Astrocyte of the spinal cord (primary cell): ENCODE measurements around the gene TUBA3C.

Source experiments
- DNase-seq: peaks from one replicate; pipeline ENCODE4 v3.0.0; 2011; ENCODE audit warnings: low read depth, low spot score
- H3K4me3 ChIP-seq: 2 replicates; pipeline ENCODE4 v1.5.1; 2011; ENCODE audit warnings: low read depth, mild to moderate bottlenecking, low read length, moderate library complexity
- in situ Hi-C: cut with HindIII; loops from 2 replicates; pipeline ENCODE4 v1.10.0; 2017; ENCODE audit warnings: low sequenced_read_pairs
- TF ChIP-seq, protein P1 (sequence below): IDR thresholded peaks from 2 replicates; pipeline ENCODE4 v1.5.1; 2012; ENCODE audit warnings: low read depth, mild to moderate bottlenecking, low read length, inconsistent platforms

TUBA3C gene

DNA sequence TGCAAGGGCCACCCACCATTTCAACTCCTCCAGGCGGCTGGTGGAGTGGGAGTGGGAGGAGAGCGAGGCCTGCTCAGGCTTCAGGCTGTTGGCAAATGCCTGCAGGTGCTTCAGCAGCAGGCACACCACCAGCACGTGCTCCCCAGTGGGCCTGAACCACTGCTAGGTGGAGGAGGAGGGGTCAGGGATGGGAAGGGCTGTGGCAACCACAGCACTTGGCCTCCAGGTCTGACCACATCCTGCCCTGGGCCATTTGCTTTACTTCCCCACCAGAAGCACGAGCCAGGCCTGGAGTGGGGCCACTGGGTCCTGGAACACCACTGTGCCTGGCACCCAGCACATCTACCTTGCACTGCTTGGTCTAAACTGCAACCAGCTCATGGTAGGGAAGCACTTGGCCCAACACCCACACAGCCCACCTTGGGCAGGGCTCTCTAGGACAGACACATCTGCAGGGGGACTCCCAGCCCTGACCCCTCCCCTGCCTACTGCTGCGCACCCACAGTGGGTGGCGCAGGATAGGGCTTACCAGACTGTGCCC is 26.2 kb downstream of the TUBA3C start:
- in situ Hi-C loops: no loop called here
- no peak overlapping the region for H3K4me3 ChIP-seq
- DNase-seq: no peak
- TF ChIP-seq, protein P1, sequence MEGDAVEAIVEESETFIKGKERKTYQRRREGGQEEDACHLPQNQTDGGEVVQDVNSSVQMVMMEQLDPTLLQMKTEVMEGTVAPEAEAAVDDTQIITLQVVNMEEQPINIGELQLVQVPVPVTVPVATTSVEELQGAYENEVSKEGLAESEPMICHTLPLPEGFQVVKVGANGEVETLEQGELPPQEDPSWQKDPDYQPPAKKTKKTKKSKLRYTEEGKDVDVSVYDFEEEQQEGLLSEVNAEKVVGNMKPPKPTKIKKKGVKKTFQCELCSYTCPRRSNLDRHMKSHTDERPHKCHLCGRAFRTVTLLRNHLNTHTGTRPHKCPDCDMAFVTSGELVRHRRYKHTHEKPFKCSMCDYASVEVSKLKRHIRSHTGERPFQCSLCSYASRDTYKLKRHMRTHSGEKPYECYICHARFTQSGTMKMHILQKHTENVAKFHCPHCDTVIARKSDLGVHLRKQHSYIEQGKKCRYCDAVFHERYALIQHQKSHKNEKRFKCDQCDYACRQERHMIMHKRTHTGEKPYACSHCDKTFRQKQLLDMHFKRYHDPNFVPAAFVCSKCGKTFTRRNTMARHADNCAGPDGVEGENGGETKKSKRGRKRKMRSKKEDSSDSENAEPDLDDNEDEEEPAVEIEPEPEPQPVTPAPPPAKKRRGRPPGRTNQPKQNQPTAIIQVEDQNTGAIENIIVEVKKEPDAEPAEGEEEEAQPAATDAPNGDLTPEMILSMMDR: no peak

DNA sequence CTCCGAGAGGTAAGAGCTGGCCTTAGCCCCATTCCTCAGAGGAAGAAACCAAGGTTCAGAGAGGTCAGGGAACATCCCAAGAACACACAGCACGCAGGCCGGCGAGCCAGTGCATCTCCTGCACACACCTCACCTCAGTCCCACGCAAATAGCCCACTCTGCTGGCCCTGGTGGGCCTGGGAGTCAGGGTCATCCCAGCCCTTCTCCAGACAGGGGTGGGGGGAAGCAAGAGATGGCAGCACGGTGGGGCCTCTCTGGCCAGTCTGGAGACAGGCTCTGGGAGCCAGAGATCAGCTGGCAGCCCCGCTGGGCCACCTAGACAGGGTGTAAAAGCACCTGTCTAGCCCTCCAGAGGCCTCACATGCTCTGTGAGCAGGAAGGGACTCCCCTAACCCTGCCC is 26.8 kb downstream of the TUBA3C start:
- no peak for DNase-seq
- no peak overlapping the region for H3K4me3 ChIP-seq
- TF ChIP-seq, protein P1: no peak
- in situ Hi-C loops: no loop called here

DNA sequence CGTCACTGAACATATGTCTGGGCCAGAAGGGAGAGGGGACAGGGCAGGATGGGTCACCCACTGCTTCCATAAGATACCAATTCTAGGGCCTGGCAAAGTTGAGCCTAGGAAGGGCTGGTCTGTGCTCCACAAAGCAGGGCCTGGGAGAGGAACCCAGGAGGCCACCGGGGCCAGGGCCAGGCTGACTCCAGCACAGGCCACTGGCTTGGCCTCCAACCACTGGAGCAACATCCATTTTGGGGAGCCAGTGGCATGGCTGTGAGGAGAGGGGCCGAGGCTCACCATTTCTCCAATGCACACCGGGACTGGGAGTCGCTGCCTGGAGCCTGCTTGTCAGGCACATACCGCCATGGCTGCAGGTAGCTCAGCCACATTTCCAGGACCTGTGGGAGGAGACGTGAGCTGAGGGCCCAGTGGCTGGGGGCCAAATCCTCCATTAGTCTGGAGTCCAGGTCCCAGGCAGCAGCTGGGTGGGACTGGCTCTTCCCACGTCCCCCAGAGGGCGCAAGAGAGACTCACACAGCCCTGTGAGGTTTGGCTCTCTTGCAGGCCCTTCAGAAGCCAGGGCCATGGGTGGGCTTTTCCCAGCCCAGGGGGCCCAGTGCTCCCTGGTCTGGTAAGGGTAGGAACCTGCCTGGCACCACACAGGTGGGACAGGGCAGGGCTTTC is 27.7 kb downstream of the TUBA3C start:
- no peak for DNase-seq
- TF ChIP-seq, protein P1: no peak
- H3K4me3 ChIP-seq: no peak overlapping the region
- in situ Hi-C loops: no loop called here

DNA sequence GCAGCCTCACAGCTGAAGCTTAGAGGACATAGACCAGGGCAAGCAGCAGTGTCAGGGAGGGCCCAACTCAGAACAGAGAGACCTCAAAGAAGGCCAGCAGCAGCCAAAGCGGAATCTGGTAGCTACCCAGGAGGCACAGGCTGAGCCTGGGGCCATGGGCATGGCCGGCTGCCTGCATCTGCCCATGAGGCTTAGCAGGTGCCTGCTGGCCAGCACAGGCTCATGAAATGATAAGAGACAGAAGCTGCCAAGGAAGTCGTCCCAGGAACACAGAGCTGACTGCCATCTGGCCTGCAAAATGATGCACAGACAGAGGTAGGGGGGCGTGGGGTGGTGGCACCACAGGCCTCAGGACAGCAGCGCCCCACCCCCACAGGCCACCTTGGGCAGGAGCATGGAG is 29.2 kb downstream of the TUBA3C start:
- TF ChIP-seq, protein P1: no peak
- no peak for DNase-seq
- H3K4me3 ChIP-seq: no peak overlapping the region
- in situ Hi-C loops: no loop called here

DNA sequence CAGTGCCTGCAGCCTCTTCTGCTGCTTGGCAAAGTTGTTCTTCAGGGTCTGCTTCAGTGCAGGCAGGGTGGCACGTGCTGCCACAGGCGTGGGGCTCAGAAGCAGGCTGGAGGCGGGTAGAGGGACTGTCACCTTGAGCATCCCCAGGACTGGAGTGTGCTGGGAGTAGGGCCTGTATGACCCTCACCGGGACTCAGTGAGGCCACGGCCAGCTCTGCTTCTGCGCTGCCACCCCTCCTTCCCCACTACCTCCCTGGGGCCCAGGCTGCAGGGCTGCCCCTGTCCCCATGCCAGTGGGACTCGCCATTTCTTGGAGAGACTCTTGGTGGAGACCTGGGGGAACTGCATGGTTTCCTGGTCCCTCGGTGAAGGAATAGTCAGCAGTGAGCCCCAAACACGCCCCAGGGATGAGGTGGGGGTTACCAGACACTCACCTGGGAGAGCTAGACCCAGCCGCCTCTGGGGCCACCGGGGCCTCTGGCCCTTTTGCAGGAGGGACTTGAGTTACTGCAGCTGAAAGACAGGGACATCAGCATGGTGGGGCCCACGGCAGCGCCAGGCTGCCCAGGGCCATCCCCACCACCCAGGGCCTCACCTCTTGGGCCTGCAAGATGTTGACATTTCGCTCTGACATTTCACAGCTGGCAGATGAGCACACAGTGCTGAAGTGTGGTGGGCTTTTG is 29.9 kb downstream of the TUBA3C start:
- no peak overlapping the region for H3K4me3 ChIP-seq
- TF ChIP-seq, protein P1: no peak
- no peak for DNase-seq
- in situ Hi-C loops: no loop called here

DNA sequence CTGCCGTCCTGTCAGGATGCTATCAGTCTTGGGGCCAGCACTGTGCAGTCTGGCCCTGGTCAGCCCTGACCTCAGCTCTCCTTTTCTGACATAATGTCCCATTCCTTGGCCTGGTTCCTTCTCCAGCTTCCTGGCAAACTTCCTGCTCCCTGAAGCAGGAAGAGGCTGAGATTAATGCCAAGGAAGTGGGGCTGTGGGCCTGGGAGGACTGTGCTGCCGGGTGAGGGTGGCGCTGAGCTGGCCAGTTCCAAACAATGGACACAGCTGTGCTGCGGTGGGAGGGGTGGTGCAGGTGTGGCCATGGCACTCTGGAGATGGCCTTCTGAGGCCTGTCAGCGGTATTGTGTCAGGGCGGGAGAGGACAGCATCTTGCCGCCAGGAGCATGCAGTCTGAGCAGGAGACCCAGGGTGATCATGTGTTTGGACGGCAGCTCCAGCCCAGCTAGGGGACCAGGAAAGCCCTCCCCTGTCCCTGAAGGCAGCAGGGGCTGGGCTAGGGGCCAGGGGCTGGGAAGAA is 30.9 kb downstream of the TUBA3C start:
- no peak overlapping the region for H3K4me3 ChIP-seq
- TF ChIP-seq, protein P1: no peak
- no peak for DNase-seq
- in situ Hi-C loops: no loop called here
